Activated B cell treated with CpG ODN at 0.5 μM for 24 hours (primary cell): ENCODE measurements around the gene MROH8. TPM values are rescaled to one million over a fixed set of nuclear protein-coding genes. Genes with fewer than 3 reads are reported as not detected.

Source experiments
- ATAC-seq: fragments of 200-7000 bp; cut with Tn5 transposase; one replicate; pipeline ENCODE4 v1.10.0; 2021; ENCODE audit warnings: low read depth, mild to moderate bottlenecking, moderate library complexity
- CTCF ChIA-PET: fragments of 350-600 bp; sonication (Branson Sonifier 250); formaldehyde crosslinking; loops from one replicate; lab custom pipeline; 2021; ENCODE audit warnings: antibody characterized with exemption; lab: Charles Lee
- POLR2A ChIA-PET: fragments of 350-600 bp; sonication (Branson Sonifier 250); formaldehyde crosslinking; loops from one replicate; lab custom pipeline; 2021; ENCODE audit warnings: antibody characterized with exemption; lab: Charles Lee
- DNase-seq: peaks from one replicate; pipeline ENCODE4 v3.0.0; 2022
- H3K27ac Mint-ChIP-seq: one replicate; pipeline ENCODE4 v1.8.0; 2020; ENCODE audit warnings: mixed read lengths
- H3K27me3 Mint-ChIP-seq: one replicate; pipeline ENCODE4 v1.8.0; 2021; ENCODE audit warnings: mixed read lengths
- H3K36me3 Mint-ChIP-seq: one replicate; pipeline ENCODE4 v1.8.0; 2021; ENCODE audit warnings: low read depth, mixed read lengths
- H3K4me1 Mint-ChIP-seq: one replicate; pipeline ENCODE4 v1.8.0; 2021; ENCODE audit warnings: mixed read lengths
- H3K4me3 Mint-ChIP-seq: one replicate; pipeline ENCODE4 v1.8.0; 2020; ENCODE audit warnings: mild to moderate bottlenecking, mixed read lengths
- H3K9me3 Mint-ChIP-seq: one replicate; pipeline ENCODE4 v1.8.0; 2020; ENCODE audit warnings: mixed read lengths
- intact Hi-C: fragments of 100-400 bp; cut with micrococcal nuclease; formaldehyde crosslinking; loops from one replicate; pipeline ENCODE4 v1.15.1; 2024
- total RNA-seq: library from RNA; stranded (reverse); gene quantifications from 2 replicates; pipeline ENCODE4 v1.2.3, GENCODE V29; 2022
- TF ChIP-seq, protein P1 (sequence below): fragments of 200-600 bp; IDR thresholded peaks from one replicate; pipeline ENCODE4 v1.8.0; 2022; ENCODE audit warnings: antibody characterized with exemption, mild to moderate bottlenecking

Gene MROH8
- 3.2 and 5.9 TPM in 2 replicates for total RNA-seq

DNA sequence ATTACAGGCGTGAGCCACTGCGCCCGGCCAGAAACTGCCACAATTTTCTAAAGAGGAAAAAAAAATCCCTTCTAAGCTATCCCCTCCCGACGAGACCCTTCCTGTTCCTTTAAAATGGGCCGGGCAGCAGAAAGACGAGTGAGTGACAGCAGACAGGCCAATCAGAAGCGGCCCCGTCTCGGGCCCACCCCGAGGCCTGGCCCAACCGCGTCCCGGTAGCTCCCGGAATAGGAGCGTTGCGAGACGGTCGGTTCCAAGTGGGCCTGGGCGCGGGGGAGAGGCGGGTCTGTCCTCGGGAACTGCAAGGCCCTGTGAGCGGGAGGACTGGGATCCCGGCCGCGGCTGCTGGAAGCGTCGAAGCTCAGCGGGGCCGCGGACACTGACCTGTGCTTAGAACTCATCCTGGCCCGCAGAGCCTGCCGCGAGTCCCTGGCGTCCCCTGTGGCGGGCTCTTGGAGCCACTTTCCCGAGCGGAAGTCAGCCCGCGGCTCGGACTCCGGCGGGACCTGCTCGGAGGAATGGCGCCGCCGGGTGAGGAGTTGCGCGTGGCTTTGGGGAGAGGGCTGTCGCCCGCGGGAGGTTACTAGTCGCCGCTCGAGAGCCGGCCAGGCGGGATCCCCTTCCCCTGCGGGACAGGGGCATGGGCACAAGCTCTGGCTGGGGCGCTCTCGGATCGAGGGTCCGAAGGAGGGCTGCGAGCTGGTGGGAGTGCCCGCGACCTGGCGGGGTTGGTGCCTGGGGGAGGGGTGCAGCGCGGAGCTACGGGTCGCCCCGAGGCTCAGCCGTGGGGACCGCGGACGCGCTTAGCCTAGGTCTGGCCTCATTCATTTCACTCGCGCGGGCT, at the start of gene MROH8, which contains the start of gene RPN2:
TSS of gene MROH8 (minus strand) at position 710 of the 844 bp plus-strand sequence.
TSS of gene RPN2 (plus strand) at position 492 of the 844 bp plus-strand sequence. CDS start at position 519, 27 bp downstream.
- DNase-seq (peak; percentile 88), ATAC-seq (peak; percentile 91)
- H3K27me3 Mint-ChIP-seq, result no peaks in the 10 kb centered on the region
- peaks cover 28% of the 10 kb centered on the region for H3K36me3 Mint-ChIP-seq
- H3K4me1 Mint-ChIP-seq, result peaks cover 45% of the 10 kb centered on the region
- H3K4me3 Mint-ChIP-seq, result peak within 1 kb of the TSS; percentile 98
- TF ChIP-seq, protein P1, sequence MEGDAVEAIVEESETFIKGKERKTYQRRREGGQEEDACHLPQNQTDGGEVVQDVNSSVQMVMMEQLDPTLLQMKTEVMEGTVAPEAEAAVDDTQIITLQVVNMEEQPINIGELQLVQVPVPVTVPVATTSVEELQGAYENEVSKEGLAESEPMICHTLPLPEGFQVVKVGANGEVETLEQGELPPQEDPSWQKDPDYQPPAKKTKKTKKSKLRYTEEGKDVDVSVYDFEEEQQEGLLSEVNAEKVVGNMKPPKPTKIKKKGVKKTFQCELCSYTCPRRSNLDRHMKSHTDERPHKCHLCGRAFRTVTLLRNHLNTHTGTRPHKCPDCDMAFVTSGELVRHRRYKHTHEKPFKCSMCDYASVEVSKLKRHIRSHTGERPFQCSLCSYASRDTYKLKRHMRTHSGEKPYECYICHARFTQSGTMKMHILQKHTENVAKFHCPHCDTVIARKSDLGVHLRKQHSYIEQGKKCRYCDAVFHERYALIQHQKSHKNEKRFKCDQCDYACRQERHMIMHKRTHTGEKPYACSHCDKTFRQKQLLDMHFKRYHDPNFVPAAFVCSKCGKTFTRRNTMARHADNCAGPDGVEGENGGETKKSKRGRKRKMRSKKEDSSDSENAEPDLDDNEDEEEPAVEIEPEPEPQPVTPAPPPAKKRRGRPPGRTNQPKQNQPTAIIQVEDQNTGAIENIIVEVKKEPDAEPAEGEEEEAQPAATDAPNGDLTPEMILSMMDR, result no peak
- CTCF ChIA-PET, result interaction anchor here (0.9 to 4.0 kb wide), 6 partner anchors 12 to 356 kb away, joined by 3 to 48 read pairs (median 4); no protein-coding TSS in a partner anchor
- H3K27ac Mint-ChIP-seq, result peak within 1 kb of the TSS; percentile 99
- H3K9me3 Mint-ChIP-seq, result no peaks in the 10 kb centered on the region
- intact Hi-C loops, result loop anchor here (1.0 to 2.0 kb wide), 10 partner anchors 16 to 1406 kb away; partner anchors contain the start of genes MANBAL, PHF20, RPRD1B and SAMHD1
- POLR2A ChIA-PET, result interaction anchor here (0.6 to 2.6 kb wide), 35 partner anchors 11 to 1627 kb away, joined by 3 to 31 read pairs (median 4); partner anchors contain the start of genes AAR2, BLCAP, MANBAL and PPP1R16B

DNA sequence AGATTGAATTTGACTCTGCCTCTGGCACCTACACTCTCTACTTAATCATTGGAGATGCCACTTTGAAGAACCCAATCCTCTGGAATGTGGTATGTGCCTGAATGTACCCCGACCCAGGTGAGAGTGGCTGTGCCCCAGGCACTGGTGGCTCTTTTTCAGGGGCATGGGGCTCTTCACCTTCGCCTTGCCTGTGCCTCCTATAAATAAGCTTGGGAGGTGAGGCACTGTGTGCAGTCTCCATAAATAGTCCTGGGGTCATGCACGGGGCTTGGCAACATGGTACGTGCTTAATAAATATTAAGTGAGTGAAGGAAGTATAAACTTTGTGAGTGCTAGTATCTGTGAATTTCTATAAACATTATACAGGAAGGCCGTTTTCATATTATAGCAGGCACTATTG, 49.3 kb upstream of the MROH8 start:
- intact Hi-C loops, result no loop called here
- DNase-seq (no peak), ATAC-seq (no peak)
- H3K4me3 Mint-ChIP-seq, result no peak overlapping the region
- ChIA-PET CTCF (no interaction called here), POLR2A (no interaction called here)
- no peaks in the 10 kb centered on the region for H3K4me1 Mint-ChIP-seq
- no peaks in the 10 kb centered on the region for H3K27me3 Mint-ChIP-seq
- H3K27ac Mint-ChIP-seq, result no peak overlapping the region
- peaks cover 99% of the 10 kb centered on the region for H3K36me3 Mint-ChIP-seq
- H3K9me3 Mint-ChIP-seq, result no peaks in the 10 kb centered on the region
- TF ChIP-seq, protein P1, result no peak

DNA sequence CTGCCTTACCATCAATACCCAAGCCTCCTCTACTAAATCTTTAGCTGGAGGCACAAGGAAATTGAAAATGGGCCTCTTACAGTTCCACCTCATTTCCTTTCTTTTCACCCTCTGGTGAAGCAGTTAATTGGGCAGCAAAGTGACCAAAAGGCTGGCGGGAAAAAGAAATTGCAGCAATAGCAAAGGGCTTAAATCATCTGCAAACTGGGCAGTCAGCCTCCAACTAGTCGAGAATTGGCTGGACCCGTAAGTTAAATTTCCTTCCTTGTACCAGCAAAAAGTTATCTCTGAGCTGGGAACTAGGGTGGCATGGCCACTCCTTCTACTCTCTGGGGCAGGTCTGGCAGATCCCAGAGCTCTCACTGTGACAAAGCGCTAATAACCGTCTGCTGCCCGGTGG, 48.7 kb upstream of the MROH8 start:
- CTCF ChIA-PET, result interaction anchor here (0.5 kb wide), 1 partner anchor 151 kb away, joined by 3 read pairs; no protein-coding TSS in a partner anchor
- TF ChIP-seq, protein P1, result no peak
- DNase-seq, result no peak
- POLR2A ChIA-PET, result no interaction called here
- no peak for ATAC-seq
- Mint-ChIP-seq H3K27ac (no peak overlapping the region), H3K4me1 (peaks cover under 1% of the 10 kb centered on the region), H3K4me3 (no peak overlapping the region), H3K36me3 (peaks cover 99% of the 10 kb centered on the region), H3K27me3 (no peaks in the 10 kb centered on the region), H3K9me3 (no peaks in the 10 kb centered on the region)
- intact Hi-C loops, result no loop called here

DNA sequence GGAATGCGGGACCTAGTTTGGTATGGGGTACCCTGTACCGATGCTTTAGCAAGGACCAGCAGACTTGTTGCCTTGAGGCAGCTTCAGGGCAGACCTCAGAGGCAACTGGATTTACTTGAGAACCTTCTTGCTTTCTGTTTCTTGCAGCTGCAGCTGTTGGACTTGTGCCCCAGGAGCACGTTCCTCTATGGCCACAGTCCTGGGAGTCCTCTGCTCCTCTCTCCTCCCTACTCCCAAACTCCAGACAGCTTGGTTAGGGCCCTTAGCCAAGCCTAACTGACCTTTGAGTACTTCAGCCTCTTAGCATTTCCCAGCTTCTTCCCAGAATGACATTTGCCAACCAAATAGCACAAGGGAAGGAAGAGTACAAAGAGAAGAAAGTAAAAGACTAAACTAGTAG, 47.5 kb upstream of the MROH8 start:
- DNase-seq (no peak), ATAC-seq (no peak)
- intact Hi-C loops, result no loop called here
- CTCF ChIA-PET, result no interaction called here
- H3K27me3 Mint-ChIP-seq, result no peaks in the 10 kb centered on the region
- TF ChIP-seq, protein P1, result no peak
- no peak overlapping the region for H3K4me3 Mint-ChIP-seq
- no peak overlapping the region for H3K27ac Mint-ChIP-seq
- peaks cover 95% of the 10 kb centered on the region for H3K36me3 Mint-ChIP-seq
- POLR2A ChIA-PET, result no interaction called here
- H3K4me1 Mint-ChIP-seq, result peaks cover 4% of the 10 kb centered on the region
- no peaks in the 10 kb centered on the region for H3K9me3 Mint-ChIP-seq

DNA sequence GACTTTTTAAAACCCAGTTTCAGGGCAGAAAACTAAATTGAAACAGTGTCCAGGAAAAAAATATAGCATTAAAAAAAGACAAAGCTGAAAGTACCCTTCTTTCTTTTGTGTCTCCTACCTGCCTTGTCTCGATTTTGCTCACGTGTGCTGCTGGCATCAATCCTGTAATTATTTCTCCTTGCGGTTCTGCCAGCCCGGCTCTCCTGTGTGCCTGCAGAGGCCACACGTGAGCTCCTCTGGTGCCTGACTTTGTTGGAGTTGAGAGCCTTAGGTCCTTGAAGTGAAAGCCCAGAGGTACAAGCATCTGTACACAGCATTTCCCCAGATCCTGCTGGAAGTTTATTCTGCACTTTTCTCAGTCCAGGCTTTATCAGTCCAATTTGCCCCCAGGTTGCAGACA, 45.8 kb upstream of the MROH8 start:
- DNase-seq, result no peak
- Mint-ChIP-seq H3K36me3 (peaks cover 90% of the 10 kb centered on the region), H3K4me3 (no peak overlapping the region), H3K27ac (no peak overlapping the region), H3K9me3 (no peaks in the 10 kb centered on the region), H3K4me1 (peaks cover 4% of the 10 kb centered on the region), H3K27me3 (no peaks in the 10 kb centered on the region)
- ChIA-PET CTCF (interaction anchor here (0.6 kb wide), 1 partner anchor 51 kb away, joined by 4 read pairs; no protein-coding TSS in a partner anchor), POLR2A (no interaction called here)
- TF ChIP-seq, protein P1, result no peak
- intact Hi-C loops, result no loop called here
- no peak for ATAC-seq
